GM18505 (cell line): ENCODE results near the gene ABHD15.
"Not testable (repeated sequence)": the region's sequence is repeated elsewhere in the genome, so short reads cannot be mapped to it uniquely, and the experiment has no call there.

Experiments used
- ATAC-seq: cut with Tn5 transposase; IDR thresholded peaks from one replicate; pipeline ENCODE4 v1.9.1; 2021; ENCODE audit not compliant: unreplicated experiment
- POLR2A ChIP-seq: IDR thresholded peaks from 4 replicates; pipeline ENCODE4 v1.6.1; 2011; ENCODE audit warnings: borderline replicate concordance; ENCODE audit not compliant: insufficient read depth, insufficient read length; ENCODE audit errors: extremely low read depth

The ABHD15 gene

DNA sequence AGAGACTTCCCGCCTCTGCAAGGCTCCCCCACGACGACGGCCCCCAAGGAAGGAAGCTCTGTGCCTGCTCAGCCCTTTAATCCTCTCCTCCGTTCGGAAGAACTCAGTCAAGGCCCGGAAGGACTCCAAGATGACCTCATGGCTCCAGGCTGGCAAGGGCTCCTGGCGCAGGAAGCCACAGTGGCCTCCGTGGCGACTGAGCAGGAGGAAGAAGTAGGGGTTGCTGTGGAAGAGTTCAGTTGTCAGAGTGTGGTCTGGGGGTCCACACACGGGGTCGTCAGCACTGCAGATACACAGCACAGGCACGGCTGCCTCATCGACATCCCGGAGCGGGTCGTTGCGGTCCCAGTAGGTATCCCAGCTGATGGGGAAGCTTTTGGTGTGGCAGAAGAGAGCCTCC is 4.2 kb downstream of the ABHD15 start:
- TF ChIP-seq POLR2A = no peak
- no peak for ATAC-seq

DNA sequence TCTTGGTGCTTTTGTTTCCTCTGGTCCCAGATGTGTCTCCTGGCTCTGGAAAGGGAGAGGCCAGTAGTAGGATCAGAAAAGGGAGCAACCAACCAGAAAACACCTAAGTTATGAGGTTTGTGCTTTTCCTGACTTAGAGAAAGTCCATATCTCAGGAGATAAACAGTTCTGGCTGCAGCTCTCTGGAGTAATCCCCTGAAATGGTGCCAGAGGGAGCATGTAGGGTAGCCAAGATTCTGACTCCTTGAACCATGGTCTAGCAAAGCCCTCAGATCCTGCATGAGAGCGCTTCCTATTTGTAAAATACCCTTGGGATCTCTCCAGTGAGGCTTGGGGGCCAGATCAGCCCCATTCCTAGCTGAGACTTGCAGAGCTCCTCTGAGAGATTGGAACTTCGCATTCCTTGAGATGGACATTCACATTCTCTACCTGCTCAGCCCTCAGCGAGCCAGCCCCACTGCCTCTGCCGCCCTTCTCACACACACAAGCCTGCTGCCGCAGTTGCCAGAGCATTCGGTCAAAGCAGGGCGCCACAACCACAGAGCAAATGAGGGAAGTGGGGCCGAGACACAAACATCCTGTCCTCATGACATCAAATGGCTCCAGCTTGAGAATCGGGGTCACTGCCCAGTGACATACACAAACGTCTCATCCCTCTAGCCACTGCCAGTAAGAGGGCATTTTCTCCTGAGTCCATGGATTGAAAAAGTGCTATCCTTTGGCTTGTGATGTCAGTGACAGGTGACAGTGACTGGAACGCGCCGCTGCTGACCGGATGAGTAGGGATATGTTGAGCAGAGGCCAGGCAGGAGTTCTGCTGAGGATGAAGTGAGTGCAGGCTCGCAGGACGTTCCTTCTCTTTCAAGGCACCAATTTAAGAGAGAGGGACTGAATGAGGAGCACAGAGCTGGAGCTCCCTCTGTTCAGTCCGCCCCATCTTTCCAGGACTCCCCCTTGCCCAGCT is 5.0 kb downstream of the ABHD15 start:
- ATAC-seq = no peak
- no peak for TF ChIP-seq POLR2A

GRCh38 chr17:29560316-29560715 is 6.5 kb downstream of the ABHD15 start:
- ATAC-seq = no peak
- TF ChIP-seq POLR2A = no peak

GRCh38 chr17:29559640-29560039 is 7.2 kb downstream of the ABHD15 start:
- TF ChIP-seq POLR2A = no peak

DNA sequence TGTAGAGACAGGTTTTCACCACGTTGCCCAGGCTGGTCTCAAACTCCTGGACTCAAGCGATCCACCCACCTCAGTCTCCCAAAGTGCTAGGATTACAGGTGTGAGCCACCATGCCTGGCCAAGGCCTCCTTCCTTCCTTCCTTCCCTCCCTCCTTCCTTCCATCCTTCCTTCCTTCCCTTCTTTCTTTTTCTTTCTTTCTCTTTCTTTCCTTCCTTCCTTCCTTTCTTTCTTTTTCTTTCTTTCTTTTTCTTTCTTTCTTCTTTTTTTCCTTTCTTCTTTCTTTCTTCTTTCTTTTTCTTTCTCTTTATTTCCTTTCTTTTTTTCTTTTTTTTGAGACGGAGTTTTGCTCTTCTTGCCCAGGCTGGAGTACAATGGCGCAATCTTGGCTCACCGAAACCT is 8.7 kb downstream of the ABHD15 start:
- not testable (repeated sequence) for ATAC-seq

More at GRCh38 chr17:29559640-29560039, 7.2 kb downstream of the ABHD15 start:
- no peak for ATAC-seq

- no peak for TF ChIP-seq POLR2A
- no peak for ATAC-seq
These were observed 9.1 kb downstream of the ABHD15 start for GRCh38 chr17:29557739-29558116.

GRCh38 chr17:29557085-29557738 is 9.6 kb downstream of the ABHD15 start:
- no peak for ATAC-seq
- no peak for TF ChIP-seq POLR2A

GRCh38 chr17:29555840-29556239 is 11.0 kb downstream of the ABHD15 start:
- no peak for TF ChIP-seq POLR2A
- no peak for ATAC-seq

GRCh38 chr17:29549177-29549923 is 17.5 kb downstream of the ABHD15 start:
- no peak for TF ChIP-seq POLR2A
- no peak for ATAC-seq

GRCh38 chr17:29546830-29547229 is 20.0 kb downstream of the ABHD15 start:
- ATAC-seq = no peak
- TF ChIP-seq POLR2A = no peak

DNA sequence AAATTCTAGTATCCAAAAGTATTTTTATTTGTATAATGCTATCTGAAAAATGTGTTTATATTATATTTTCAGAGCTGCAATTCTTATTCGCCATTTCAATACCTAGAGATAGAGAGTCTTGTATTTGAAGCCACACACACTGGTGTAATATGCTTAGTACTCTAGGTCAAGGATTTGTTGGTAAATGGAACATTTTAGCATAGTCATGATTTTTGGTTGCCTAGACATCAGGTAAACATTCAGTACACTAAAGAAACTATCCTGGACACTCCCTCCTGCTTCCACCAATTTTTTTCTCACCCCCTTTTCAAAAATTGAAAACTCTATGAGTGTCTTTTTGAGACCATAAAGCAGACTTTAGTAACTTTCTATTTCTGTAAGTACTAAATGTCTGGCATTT is 20.8 kb downstream of the ABHD15 start:
- no peak for ATAC-seq
- TF ChIP-seq POLR2A = no peak

DNA sequence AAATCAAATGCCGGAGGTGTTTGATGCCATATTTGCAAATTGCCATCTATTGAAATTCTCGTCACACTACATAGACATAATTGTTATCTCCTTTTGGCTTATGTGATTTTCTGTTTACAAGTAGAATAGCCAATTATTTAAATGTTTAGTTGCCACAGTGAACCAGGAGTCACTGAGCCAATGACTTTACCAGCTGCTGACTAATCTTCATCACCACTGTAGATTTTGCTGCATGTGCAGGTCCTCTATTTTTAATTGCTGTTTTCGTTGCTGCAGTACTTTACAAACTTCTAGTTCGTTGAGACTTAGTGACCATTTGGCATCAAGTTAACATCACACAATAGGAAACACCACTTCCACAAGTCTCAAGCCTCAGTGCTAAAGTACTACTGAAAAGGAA is 22.8 kb downstream of the ABHD15 start:
- no peak for TF ChIP-seq POLR2A
- no peak for ATAC-seq

DNA sequence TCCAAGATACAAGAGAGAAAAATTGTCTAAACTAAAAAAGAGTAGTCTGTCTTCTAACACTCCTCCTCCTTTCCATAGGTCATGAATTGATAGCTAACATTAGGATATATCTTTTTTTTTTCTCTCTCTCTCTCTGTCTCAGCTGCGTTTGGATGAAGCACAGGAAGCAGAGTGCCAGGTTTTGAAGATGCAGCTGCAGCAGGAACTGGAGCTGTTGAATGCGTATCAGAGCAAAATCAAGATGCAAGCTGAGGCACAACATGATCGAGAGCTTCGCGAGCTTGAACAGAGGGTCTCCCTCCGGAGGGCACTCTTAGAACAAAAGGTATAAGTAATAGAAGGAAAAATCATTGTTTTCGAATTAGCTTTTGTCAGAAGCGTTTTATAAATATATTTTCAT is 32.9 kb downstream of the ABHD15 start:
- TF ChIP-seq POLR2A = no peak
- ATAC-seq = no peak
